H9 (cell line): ENCODE results near the gene EFCAB12. TPM values are rescaled to one million over a fixed set of nuclear protein-coding genes. Genes with fewer than 3 reads are reported as not detected.

Experiments used
- DNase-seq: peaks from one replicate; pipeline ENCODE4 v3.0.0-alpha.2; 2017
- H2AFZ ChIP-seq: one replicate; pipeline ENCODE4 v1.6.1; 2013; ENCODE audit warnings: mild to moderate bottlenecking, low read length, control low read depth, moderate library complexity
- H2AK5ac ChIP-seq: 2 replicates; pipeline ENCODE4 v1.6.1; 2013; ENCODE audit warnings: low read length, control low read depth, mixed read lengths; ENCODE audit not compliant: insufficient read length
- H2BK120ac ChIP-seq: one replicate; pipeline ENCODE4 v1.6.1; 2013; ENCODE audit warnings: low read depth, mild to moderate bottlenecking, low read length, control low read depth, inconsistent platforms; ENCODE audit not compliant: poor library complexity, severe bottlenecking
- H2BK12ac ChIP-seq: 2 replicates; pipeline ENCODE4 v1.6.1; 2013; ENCODE audit warnings: low read length, control low read depth, mixed read lengths, low read depth; ENCODE audit not compliant: insufficient read length
- H2BK15ac ChIP-seq: 2 replicates; pipeline ENCODE4 v1.6.1; 2013; ENCODE audit warnings: low read depth, low read length, control low read depth
- H2BK20ac ChIP-seq: one replicate; pipeline ENCODE4 v1.6.1; 2013; ENCODE audit warnings: low read depth, mild to moderate bottlenecking, low read length, control low read depth, inconsistent platforms; ENCODE audit not compliant: poor library complexity, severe bottlenecking
- H2BK5ac ChIP-seq: 2 replicates; pipeline ENCODE4 v1.6.1; 2013; ENCODE audit warnings: low read length, control low read depth, mixed read lengths; ENCODE audit not compliant: insufficient read length
- H3K14ac ChIP-seq: 2 replicates; pipeline ENCODE4 v1.6.1; 2013; ENCODE audit warnings: low read length, control low read depth; ENCODE audit not compliant: insufficient read depth
- H3K18ac ChIP-seq: 2 replicates; pipeline ENCODE4 v1.6.1; 2013; ENCODE audit warnings: low read depth, mild to moderate bottlenecking, mixed read lengths, low read length, control low read depth; ENCODE audit not compliant: insufficient read length
- H3K23ac ChIP-seq: 2 replicates; pipeline ENCODE4 v1.6.1; 2013; ENCODE audit warnings: low read length, control low read depth, mixed read lengths, low read depth; ENCODE audit not compliant: insufficient read length
- H3K23me2 ChIP-seq: 2 replicates; pipeline ENCODE4 v1.6.1; 2013; ENCODE audit warnings: low read depth, mild to moderate bottlenecking, mixed read lengths, low read length, control low read depth; ENCODE audit not compliant: insufficient read length, poor library complexity, severe bottlenecking
- H3K27ac ChIP-seq: 2 replicates; pipeline ENCODE4 v1.5.1; 2013; ENCODE audit warnings: low read length, control low read depth, mixed read lengths, low read depth; ENCODE audit not compliant: insufficient read length
- H3K27me3 ChIP-seq: 2 replicates; pipeline ENCODE4 v1.6.1; 2013; ENCODE audit warnings: low read length, control low read depth, inconsistent platforms; ENCODE audit not compliant: insufficient read depth
- H3K4ac ChIP-seq: 2 replicates; pipeline ENCODE4 v1.6.1; 2013; ENCODE audit warnings: low read depth, mild to moderate bottlenecking, control low read depth, inconsistent platforms, low read length, moderate library complexity
- H3K4me1 ChIP-seq: 2 replicates; pipeline ENCODE4 v1.6.1; 2013; ENCODE audit warnings: low read length, control low read depth, inconsistent platforms; ENCODE audit not compliant: insufficient read depth
- H3K4me2 ChIP-seq: 2 replicates; pipeline ENCODE4 v1.6.1; 2013; ENCODE audit warnings: low read length, control low read depth, mixed read lengths; ENCODE audit not compliant: insufficient read length, insufficient read depth
- H3K56ac ChIP-seq: 2 replicates; pipeline ENCODE4 v1.6.1; 2013; ENCODE audit warnings: low read depth, mild to moderate bottlenecking, mixed read lengths, low read length, control low read depth; ENCODE audit not compliant: insufficient read length
- H3K79me1 ChIP-seq: 2 replicates; pipeline ENCODE4 v1.6.1; 2013; ENCODE audit warnings: low read depth, mild to moderate bottlenecking, moderate library complexity, low read length, control low read depth, inconsistent platforms; ENCODE audit not compliant: insufficient read depth, poor library complexity, severe bottlenecking
- H3K79me2 ChIP-seq: 2 replicates; pipeline ENCODE4 v1.6.1; 2013; ENCODE audit warnings: low read length, control low read depth, inconsistent platforms; ENCODE audit not compliant: insufficient read depth
- H3K9ac ChIP-seq: 2 replicates; pipeline ENCODE4 v1.6.1; 2013; ENCODE audit warnings: low read length, control low read depth, mixed read lengths; ENCODE audit not compliant: insufficient read length; ENCODE audit errors: extremely low read depth
- H3K9me3 ChIP-seq: one replicate; pipeline ENCODE4 v1.6.1; 2013; ENCODE audit warnings: low read depth, low read length, inconsistent platforms; ENCODE audit not compliant: control insufficient read depth
- H3T11ph ChIP-seq: one replicate; pipeline ENCODE4 v1.6.1; 2013; ENCODE audit warnings: mild to moderate bottlenecking, low read length, control low read depth, inconsistent platforms
- H4K20me1 ChIP-seq: one replicate; pipeline ENCODE4 v1.6.1; 2013; ENCODE audit not compliant: control insufficient read depth, insufficient read length, insufficient read depth
- H4K5ac ChIP-seq: 2 replicates; pipeline ENCODE4 v1.6.1; 2013; ENCODE audit warnings: low read depth, mild to moderate bottlenecking, mixed read lengths, low read length, control low read depth; ENCODE audit not compliant: insufficient read length
- H4K8ac ChIP-seq: replicated peaks from 2 replicates; pipeline ENCODE4 v1.6.1; 2013; ENCODE audit warnings: low read length, control low read depth, mixed read lengths, low read depth; ENCODE audit not compliant: insufficient read length
- H4K91ac ChIP-seq: 2 replicates; pipeline ENCODE4 v1.6.1; 2013; ENCODE audit warnings: low read depth, mild to moderate bottlenecking, moderate library complexity, mixed read lengths, low read length, control low read depth; ENCODE audit not compliant: insufficient read length
- H3K27ac Mint-ChIP-seq, 3 experiments: 2 replicates in 2 of 3; 3 replicates in 1 of 3; pipeline ENCODE4 v1.8.0; 2020 to 2021; ENCODE audit warnings: mixed read lengths in 3 of 3, mild to moderate bottlenecking in 1 of 3, moderate library complexity in 1 of 3
- H3K27me3 Mint-ChIP-seq: 2 replicates; pipeline ENCODE4 v1.8.0; 2021; ENCODE audit warnings: low read depth, mild to moderate bottlenecking, moderate library complexity, mixed read lengths
- H3K36me3 Mint-ChIP-seq, 3 experiments: 2 replicates in 2 of 3; 3 replicates in 1 of 3; pipeline ENCODE4 v1.8.0; 2020 to 2021; ENCODE audit warnings: low read depth in 3 of 3, mixed read lengths in 3 of 3; ENCODE audit not compliant: insufficient read depth in 1 of 3
- H3K4me1 Mint-ChIP-seq, 2 experiments: 2 replicates each; pipeline ENCODE4 v1.8.0; 2020; ENCODE audit warnings: mixed read lengths in 2 of 2
- H3K4me3 Mint-ChIP-seq, 2 experiments: 2 replicates in 1 of 2; 3 replicates in 1 of 2; pipeline ENCODE4 v1.8.0; 2020 to 2021; ENCODE audit warnings: mild to moderate bottlenecking in 2 of 2, mixed read lengths in 2 of 2, moderate library complexity in 1 of 2
- H3K9me3 Mint-ChIP-seq, 2 experiments: 2 replicates in 1 of 2; 3 replicates in 1 of 2; pipeline ENCODE4 v1.8.0; 2020; ENCODE audit warnings: mild to moderate bottlenecking in 2 of 2, mixed read lengths in 2 of 2, moderate library complexity in 1 of 2
- WGBS: extraction: QIAGEN DNeasy Blood & Tissue Kit; methylation state at CpG from one replicate; pipeline ENCODE4 v1.1.7; 2013; ENCODE audit warnings: missing lambda C conversion rate, low lambda C conversion rate, mixed read lengths; ENCODE audit not compliant: insufficient read length; ENCODE audit errors: extremely low coverage; 5-methylcytosine and 5-hydroxymethylcytosine counted together
- total RNA-seq: library from RNA; stranded (reverse); gene quantifications from 2 replicates; pipeline ENCODE4 v1.2.1, GENCODE V29; 2021
- TF ChIP-seq, protein P1 (sequence below): fragments of 200-600 bp; sonication (generic); conservative IDR thresholded peaks from 3 replicates; pipeline ENCODE4 v1.8.0; 2021; ENCODE audit warnings: antibody characterized with exemption, mild to moderate bottlenecking

EFCAB12 gene
- total RNA-seq, 1 experiment from 2014 or later = 0.28 TPM

DNA sequence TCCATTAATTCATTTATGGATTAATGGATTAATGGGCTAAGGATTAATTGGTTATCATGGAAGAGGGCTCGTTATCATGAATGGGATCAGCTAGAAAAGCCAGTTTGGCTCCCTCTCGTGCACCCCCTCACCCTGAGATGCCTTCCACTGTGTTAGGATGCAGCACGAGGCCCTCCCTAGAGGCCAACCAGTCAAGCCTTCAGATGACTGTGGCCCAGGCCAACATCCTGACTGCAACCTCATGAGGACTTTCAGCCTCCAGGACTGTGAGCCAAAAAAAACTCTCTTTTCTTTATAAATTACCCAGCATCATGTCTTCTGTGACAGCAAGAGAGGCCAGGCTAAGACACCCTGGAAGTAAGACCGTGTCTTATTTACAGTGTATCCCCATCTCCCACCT is 9.0 kb downstream of the EFCAB12 start:
- H3K56ac ChIP-seq = no peak overlapping the region
- WGBS = no CpG with 5 or more reads among the region's 4 CpGs

More for the DNA sequence above, 9.0 kb downstream of the EFCAB12 start:
- H2BK120ac ChIP-seq = no peak overlapping the region
- H3K36me3 Mint-ChIP-seq = no peaks in the 10 kb centered on the region
- no peak overlapping the region for H3T11ph ChIP-seq
- no peak overlapping the region for H4K5ac ChIP-seq
- no peak overlapping the region for H3K27ac Mint-ChIP-seq
- no peak overlapping the region for H2BK20ac ChIP-seq
- no peak overlapping the region for H4K8ac ChIP-seq
- no peak overlapping the region for H4K91ac ChIP-seq
- H3K79me2 ChIP-seq = no peaks in the 10 kb centered on the region
- H3K27me3 Mint-ChIP-seq = peaks cover 49% of the 10 kb centered on the region
- no peak overlapping the region for H3K27ac ChIP-seq
- peaks cover under 1% of the 10 kb centered on the region; the same call in 1 of the 2 replicates for H3K4me1 ChIP-seq
- no peak overlapping the region for H3K4ac ChIP-seq
- TF ChIP-seq, protein P1, sequence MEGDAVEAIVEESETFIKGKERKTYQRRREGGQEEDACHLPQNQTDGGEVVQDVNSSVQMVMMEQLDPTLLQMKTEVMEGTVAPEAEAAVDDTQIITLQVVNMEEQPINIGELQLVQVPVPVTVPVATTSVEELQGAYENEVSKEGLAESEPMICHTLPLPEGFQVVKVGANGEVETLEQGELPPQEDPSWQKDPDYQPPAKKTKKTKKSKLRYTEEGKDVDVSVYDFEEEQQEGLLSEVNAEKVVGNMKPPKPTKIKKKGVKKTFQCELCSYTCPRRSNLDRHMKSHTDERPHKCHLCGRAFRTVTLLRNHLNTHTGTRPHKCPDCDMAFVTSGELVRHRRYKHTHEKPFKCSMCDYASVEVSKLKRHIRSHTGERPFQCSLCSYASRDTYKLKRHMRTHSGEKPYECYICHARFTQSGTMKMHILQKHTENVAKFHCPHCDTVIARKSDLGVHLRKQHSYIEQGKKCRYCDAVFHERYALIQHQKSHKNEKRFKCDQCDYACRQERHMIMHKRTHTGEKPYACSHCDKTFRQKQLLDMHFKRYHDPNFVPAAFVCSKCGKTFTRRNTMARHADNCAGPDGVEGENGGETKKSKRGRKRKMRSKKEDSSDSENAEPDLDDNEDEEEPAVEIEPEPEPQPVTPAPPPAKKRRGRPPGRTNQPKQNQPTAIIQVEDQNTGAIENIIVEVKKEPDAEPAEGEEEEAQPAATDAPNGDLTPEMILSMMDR = no peak
- no peak overlapping the region for H3K23ac ChIP-seq
- no peak overlapping the region for H3K18ac ChIP-seq
- H3K23me2 ChIP-seq = no peaks in the 10 kb centered on the region
- H3K4me3 Mint-ChIP-seq = no peak overlapping the region
- no peak overlapping the region for H2BK5ac ChIP-seq
- H3K27me3 ChIP-seq = peaks cover 3% of the 10 kb centered on the region; the same call in 1 of the 2 replicates
- no peaks in the 10 kb centered on the region for H3K79me1 ChIP-seq
- H2AK5ac ChIP-seq = no peak overlapping the region
- H2BK15ac ChIP-seq = no peak overlapping the region
- no peaks in the 10 kb centered on the region for H3K9me3 ChIP-seq
- no peak for DNase-seq
- no peak overlapping the region for H2AFZ ChIP-seq
- no peaks in the 10 kb centered on the region for H4K20me1 ChIP-seq
- peaks cover 0 to 2% of the 10 kb centered on the region in 2 experiments; a peak in 1 of 5 replicates for H3K9me3 Mint-ChIP-seq
- H3K4me2 ChIP-seq = no peak overlapping the region
- no peak overlapping the region for H2BK12ac ChIP-seq
- no peak overlapping the region; the same call in 1 of the 2 replicates for H3K14ac ChIP-seq
- H3K9ac ChIP-seq = no peak overlapping the region
- H3K4me1 Mint-ChIP-seq = peaks cover 18 to 23% of the 10 kb centered on the region in 2 experiments
